A673 (cell line): ENCODE data around the gene FBXO31. TPM values are rescaled to one million over a fixed set of nuclear protein-coding genes. Genes with fewer than 3 reads are reported as not detected.

ENCODE experiments used
- BruUV-seq: library from RNA; stranded (reverse); fragments of 400-500 nt; replicated peaks from 2 replicates; lab custom pipeline; 2021; lab: Mats Ljungman, UMichigan
- CTCF ChIA-PET: fragments of 300-600 bp; sonication (Branson Sonifier 250); formaldehyde crosslinking; loops from one replicate; lab custom pipeline; 2022; ENCODE audit warnings: antibody characterized with exemption; lab: Charles Lee
- POLR2A ChIA-PET: fragments of 300-600 bp; sonication (Branson Sonifier 250); formaldehyde crosslinking; loops from one replicate; lab custom pipeline; 2022; ENCODE audit warnings: antibody characterized with exemption; ENCODE audit not compliant: low non-redundant PET; lab: Charles Lee
- DNase-seq: peaks from one replicate; pipeline ENCODE4 v3.0.0-alpha.2; 2015; ENCODE audit warnings: low spot score
- H3K27ac ChIP-seq: fragments of 200-600 bp; sonication (generic); 2 replicates; pipeline ENCODE4 v1.5.1; 2016; ENCODE audit warnings: mixed run types, low read depth, mild to moderate bottlenecking, mixed read lengths, antibody characterized with exemption, low read length; ENCODE audit not compliant: poor library complexity, severe bottlenecking
- H3K27me3 ChIP-seq: fragments of 200-600 bp; sonication (generic); replicated peaks from 2 replicates; pipeline ENCODE4 v1.6.1; 2017; ENCODE audit warnings: mixed run types, low read depth, mild to moderate bottlenecking, mixed read lengths, antibody characterized with exemption, low read length; ENCODE audit not compliant: insufficient read depth, poor library complexity
- H3K36me3 ChIP-seq: fragments of 200-600 bp; sonication (generic); 2 replicates; pipeline ENCODE4 v1.6.1; 2016; ENCODE audit warnings: mixed run types, mild to moderate bottlenecking, mixed read lengths, antibody characterized with exemption, low read length; ENCODE audit not compliant: insufficient read depth, poor library complexity, severe bottlenecking
- H3K4me1 ChIP-seq: fragments of 200-600 bp; sonication (generic); 2 replicates; pipeline ENCODE4 v1.6.1; 2017; ENCODE audit warnings: mixed run types, mild to moderate bottlenecking, mixed read lengths, antibody characterized with exemption, low read length; ENCODE audit not compliant: insufficient read depth, poor library complexity, severe bottlenecking
- H3K4me3 ChIP-seq: fragments of 200-600 bp; sonication (generic); 2 replicates; pipeline ENCODE4 v1.5.1; 2016; ENCODE audit warnings: low read depth, mixed run types, mild to moderate bottlenecking, mixed read lengths, low read length; ENCODE audit not compliant: poor library complexity, severe bottlenecking
- H3K9me3 ChIP-seq: fragments of 200-600 bp; sonication (generic); 2 replicates; pipeline ENCODE4 v1.6.1; 2016; ENCODE audit warnings: mixed run types, low read depth, mild to moderate bottlenecking, mixed read lengths, antibody characterized with exemption, low read length; ENCODE audit not compliant: poor library complexity, severe bottlenecking
- EZH2 ChIP-seq: fragments of 200-600 bp; sonication (generic); IDR thresholded peaks from 2 replicates; pipeline ENCODE4 v1.6.1; 2017; ENCODE audit warnings: borderline replicate concordance, low read depth, mild to moderate bottlenecking, mixed read lengths, antibody characterized with exemption, low read length; ENCODE audit not compliant: poor library complexity, severe bottlenecking
- intact Hi-C: fragments of 100-400 bp; cut with micrococcal nuclease; formaldehyde crosslinking; loops from one replicate; pipeline ENCODE4 v1.10.0; 2022; ENCODE audit not compliant: unreplicated experiment
- total RNA-seq: library from RNA; stranded (reverse); gene quantifications from 2 replicates; pipeline ENCODE4 v1.2.3, GENCODE V29; 2021
- TF ChIP-seq, protein P1 (sequence below): fragments of 300-800, 200-600 bp; sonication (generic); conservative IDR thresholded peaks from 2 replicates; pipeline ENCODE4 v1.5.1; 2017; ENCODE audit warnings: low read depth, mild to moderate bottlenecking, antibody characterized with exemption, low read length, moderate library complexity, mixed read lengths

The FBXO31 gene
- total RNA-seq, 1 experiment from 2014 or later, result 32.2 TPM

DNA sequence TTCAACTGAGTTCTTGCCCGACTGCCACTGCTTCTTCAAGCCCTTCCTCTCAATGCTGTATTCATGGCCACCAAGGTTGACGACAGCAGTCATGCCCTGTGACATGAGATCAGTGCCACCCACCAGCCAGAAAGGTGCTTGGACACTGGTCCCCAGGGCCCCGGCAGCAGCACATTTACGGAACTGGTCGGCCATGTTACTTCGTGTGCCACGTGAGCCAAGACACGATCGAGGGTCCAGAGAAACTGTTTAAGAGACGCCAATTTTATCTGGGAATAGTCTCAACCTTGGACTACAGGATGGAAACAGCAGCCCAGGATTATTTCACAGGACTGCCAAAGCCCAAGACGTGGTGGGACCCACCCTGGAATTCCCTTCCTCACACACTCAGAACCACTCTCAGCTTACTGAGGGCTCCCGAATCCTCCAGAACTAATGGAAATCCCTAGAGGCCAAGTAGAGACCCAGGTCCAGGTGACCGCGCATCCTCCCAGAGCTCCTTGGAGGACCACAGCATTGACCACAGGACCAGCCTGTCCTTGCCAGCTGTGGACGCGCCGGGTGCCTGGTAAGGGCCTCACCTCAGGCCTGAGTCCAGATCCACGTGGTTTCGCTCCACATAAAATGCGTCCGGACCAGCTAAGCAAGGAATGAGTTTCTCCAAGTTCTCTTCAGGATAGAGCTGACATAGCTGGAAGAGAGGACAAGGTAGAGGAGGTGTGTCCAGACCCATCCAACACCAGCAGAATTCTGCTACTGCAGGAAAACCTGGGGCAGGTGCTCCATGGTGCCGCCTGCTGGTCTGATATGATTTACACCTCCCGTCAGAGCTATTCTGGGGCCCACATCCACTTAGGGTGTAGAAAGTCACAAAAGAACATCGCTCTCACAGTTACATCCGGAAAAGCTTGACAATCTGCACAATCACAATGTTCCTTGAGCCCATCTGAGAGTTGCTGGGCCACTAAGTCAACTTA is 36.7 kb upstream of the FBXO31 start:
- H3K36me3 ChIP-seq, result peaks cover 23% of the 10 kb centered on the region
- H3K27ac ChIP-seq, result no peak overlapping the region
- no peak overlapping the region for H3K4me3 ChIP-seq
- no peak for TF ChIP-seq EZH2
- TF ChIP-seq, protein P1, sequence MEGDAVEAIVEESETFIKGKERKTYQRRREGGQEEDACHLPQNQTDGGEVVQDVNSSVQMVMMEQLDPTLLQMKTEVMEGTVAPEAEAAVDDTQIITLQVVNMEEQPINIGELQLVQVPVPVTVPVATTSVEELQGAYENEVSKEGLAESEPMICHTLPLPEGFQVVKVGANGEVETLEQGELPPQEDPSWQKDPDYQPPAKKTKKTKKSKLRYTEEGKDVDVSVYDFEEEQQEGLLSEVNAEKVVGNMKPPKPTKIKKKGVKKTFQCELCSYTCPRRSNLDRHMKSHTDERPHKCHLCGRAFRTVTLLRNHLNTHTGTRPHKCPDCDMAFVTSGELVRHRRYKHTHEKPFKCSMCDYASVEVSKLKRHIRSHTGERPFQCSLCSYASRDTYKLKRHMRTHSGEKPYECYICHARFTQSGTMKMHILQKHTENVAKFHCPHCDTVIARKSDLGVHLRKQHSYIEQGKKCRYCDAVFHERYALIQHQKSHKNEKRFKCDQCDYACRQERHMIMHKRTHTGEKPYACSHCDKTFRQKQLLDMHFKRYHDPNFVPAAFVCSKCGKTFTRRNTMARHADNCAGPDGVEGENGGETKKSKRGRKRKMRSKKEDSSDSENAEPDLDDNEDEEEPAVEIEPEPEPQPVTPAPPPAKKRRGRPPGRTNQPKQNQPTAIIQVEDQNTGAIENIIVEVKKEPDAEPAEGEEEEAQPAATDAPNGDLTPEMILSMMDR, result 0 out of 2 replicates have a peak, but pooled peaks have one; percentile 26
- no peaks in the 10 kb centered on the region for H3K27me3 ChIP-seq
- DNase-seq, result no peak
- ChIA-PET POLR2A (interaction anchor here (0.7 kb wide), 1 partner anchor 24 kb away, joined by 3 read pairs; no protein-coding TSS in a partner anchor), CTCF (no interaction called here)
- intact Hi-C loops, result no loop called here
- BruUV-seq, result no TSS peak
- H3K9me3 ChIP-seq, result no peaks in the 10 kb centered on the region
- no peaks in the 10 kb centered on the region for H3K4me1 ChIP-seq

GRCh38 chr16:87418644-87419043 is 35.1 kb upstream of the FBXO31 start:
- DNase-seq, result no peak
- TF ChIP-seq EZH2, result no peak
- TF ChIP-seq, protein P1, result no peak
- H3K36me3 ChIP-seq, result peaks cover 31% of the 10 kb centered on the region
- no peaks in the 10 kb centered on the region for H3K27me3 ChIP-seq
- no peaks in the 10 kb centered on the region for H3K4me1 ChIP-seq
- no TSS peak for BruUV-seq
- H3K4me3 ChIP-seq, result no peak overlapping the region
- H3K9me3 ChIP-seq, result no peaks in the 10 kb centered on the region
- ChIA-PET CTCF (no interaction called here), POLR2A (no interaction called here)
- intact Hi-C loops, result loop anchor here (5.0 to 10.0 kb wide), 2 partner anchors 126 to 219 kb away; no protein-coding TSS in a partner anchor
- H3K27ac ChIP-seq, result no peak overlapping the region

DNA sequence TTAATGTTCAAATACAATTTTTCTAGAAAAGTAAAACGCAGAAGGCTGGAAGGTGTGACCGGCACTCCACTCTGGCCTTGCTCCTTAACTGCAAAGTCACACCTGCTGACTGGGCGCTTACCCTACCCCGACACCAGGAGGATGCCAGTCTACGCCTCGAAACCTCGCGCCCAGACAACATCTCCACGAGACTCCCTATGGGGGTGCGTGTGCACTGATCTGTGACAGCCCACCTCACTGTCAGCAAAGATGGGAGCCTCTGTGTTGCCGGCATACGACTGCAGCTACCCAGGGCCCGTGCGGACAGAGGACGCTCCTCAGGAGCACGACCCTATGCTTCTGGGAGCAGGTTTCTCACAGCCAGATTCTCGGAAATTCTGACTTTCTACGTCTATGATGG is 34.6 kb upstream of the FBXO31 start:
- BruUV-seq, result no TSS peak
- no peaks in the 10 kb centered on the region for H3K4me1 ChIP-seq
- no peak overlapping the region for H3K27ac ChIP-seq
- TF ChIP-seq EZH2, result no peak
- TF ChIP-seq, protein P1, result no peak
- intact Hi-C loops, result loop anchor here (5.0 to 10.0 kb wide), 2 partner anchors 127 to 219 kb away; no protein-coding TSS in a partner anchor
- ChIA-PET CTCF (no interaction called here), POLR2A (no interaction called here)
- no peak for DNase-seq
- H3K36me3 ChIP-seq, result peaks cover 27% of the 10 kb centered on the region
- H3K27me3 ChIP-seq, result no peaks in the 10 kb centered on the region
- no peaks in the 10 kb centered on the region for H3K9me3 ChIP-seq
- no peak overlapping the region for H3K4me3 ChIP-seq
